Hair follicular keratinocyte (primary cell): ENCODE measurements around the gene IPO13. TPM values are rescaled to one million over a fixed set of nuclear protein-coding genes. Genes with fewer than 3 reads are reported as not detected.

Source experiments
- total RNA-seq: library from RNA; depleted of rRNA; stranded (reverse); fragments of >200 nt; gene quantifications from 2 replicates; pipeline ENCODE4 v1.2.3, GENCODE V29; 2015

IPO13 gene, protein sequence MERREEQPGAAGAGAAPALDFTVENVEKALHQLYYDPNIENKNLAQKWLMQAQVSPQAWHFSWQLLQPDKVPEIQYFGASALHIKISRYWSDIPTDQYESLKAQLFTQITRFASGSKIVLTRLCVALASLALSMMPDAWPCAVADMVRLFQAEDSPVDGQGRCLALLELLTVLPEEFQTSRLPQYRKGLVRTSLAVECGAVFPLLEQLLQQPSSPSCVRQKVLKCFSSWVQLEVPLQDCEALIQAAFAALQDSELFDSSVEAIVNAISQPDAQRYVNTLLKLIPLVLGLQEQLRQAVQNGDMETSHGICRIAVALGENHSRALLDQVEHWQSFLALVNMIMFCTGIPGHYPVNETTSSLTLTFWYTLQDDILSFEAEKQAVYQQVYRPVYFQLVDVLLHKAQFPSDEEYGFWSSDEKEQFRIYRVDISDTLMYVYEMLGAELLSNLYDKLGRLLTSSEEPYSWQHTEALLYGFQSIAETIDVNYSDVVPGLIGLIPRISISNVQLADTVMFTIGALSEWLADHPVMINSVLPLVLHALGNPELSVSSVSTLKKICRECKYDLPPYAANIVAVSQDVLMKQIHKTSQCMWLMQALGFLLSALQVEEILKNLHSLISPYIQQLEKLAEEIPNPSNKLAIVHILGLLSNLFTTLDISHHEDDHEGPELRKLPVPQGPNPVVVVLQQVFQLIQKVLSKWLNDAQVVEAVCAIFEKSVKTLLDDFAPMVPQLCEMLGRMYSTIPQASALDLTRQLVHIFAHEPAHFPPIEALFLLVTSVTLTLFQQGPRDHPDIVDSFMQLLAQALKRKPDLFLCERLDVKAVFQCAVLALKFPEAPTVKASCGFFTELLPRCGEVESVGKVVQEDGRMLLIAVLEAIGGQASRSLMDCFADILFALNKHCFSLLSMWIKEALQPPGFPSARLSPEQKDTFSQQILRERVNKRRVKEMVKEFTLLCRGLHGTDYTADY
- 26.2 and 33.2 TPM in 2 replicates for total RNA-seq

DNA sequence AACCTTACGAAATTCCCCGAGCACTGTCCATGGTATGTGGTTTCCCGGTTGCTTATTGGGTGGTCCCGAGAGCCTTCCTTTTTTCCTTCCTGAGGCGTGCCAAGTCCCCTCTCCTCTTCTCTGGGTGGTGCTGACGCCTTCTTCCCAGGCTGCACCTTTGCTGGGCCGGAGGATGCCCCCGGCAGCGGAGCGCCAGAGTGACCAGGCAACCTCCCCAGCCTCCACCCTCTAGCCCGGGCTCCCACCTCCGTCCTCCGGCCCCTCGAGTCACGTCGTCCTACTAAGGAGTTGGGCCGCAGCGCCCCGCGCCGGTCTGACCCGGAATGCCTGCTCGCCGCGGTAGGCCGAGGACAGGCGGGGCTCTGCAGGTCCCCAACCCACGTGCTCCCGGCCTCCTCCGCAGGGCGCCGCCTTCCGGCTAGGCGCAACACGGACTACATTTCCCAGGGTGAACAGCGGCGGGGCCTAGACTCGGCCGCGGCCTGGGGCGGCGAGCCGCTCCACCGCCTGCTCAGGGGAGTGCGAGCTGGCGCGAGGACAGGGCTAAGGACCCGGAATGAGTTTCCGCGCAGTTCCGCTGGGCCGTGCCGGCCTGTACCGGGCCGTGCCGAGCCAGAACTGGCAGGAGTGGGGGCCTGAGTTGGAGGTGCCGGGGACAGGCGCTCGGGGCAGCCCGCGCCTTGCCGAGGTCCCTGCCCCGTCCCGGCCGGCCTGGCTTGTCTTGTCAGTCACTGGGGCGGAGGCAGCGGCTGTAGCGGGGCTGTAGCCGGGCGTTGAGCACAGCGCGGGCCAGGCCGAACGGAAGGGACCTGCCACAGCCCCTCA is at the start of gene IPO13:
IPO13 (plus strand) TSS at position 715 of the 825 bp plus-strand sequence. CDS start 651 bp downstream, outside the sequence.

DNA sequence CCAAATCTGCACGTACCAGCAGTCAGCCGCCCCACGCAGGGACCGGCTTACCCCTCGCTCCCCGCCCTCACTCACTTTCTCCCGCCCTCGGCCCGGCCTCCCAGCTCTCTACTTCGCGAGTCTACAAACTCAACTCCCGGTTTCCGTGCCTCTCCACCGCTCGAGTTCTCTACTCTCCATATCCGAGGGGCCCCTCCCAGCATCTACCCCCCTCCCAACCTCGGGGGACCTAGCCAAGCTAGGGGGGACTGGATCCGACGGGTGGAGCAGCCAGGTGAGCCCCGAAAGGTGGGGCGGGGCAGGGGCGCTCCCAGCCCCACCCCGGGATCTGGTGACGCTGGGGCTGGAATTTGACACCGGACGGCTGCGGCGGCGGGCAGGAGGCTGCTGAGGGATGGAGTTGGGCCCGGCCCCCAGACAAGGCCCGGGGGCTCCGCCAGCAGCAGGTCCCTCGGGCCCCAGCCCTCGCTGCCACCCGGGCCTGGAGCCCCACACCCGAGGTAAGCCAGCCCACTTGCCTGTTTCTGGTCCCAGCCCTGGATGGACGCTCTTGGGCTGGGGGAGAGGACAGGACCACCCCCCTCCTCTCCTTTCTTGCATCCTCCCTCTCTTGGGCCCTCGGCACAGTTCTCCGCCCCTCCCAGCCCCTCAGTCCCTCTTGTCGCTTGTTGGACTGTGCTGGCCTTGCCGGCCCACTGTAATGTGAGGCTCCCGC is 13.2 kb upstream of the IPO13 start, which contains the start of gene ARTN:
ARTN (plus strand) TSS at position 416 of the 715 bp plus-strand sequence. CDS start 1,856 bp downstream, outside the sequence.

DNA sequence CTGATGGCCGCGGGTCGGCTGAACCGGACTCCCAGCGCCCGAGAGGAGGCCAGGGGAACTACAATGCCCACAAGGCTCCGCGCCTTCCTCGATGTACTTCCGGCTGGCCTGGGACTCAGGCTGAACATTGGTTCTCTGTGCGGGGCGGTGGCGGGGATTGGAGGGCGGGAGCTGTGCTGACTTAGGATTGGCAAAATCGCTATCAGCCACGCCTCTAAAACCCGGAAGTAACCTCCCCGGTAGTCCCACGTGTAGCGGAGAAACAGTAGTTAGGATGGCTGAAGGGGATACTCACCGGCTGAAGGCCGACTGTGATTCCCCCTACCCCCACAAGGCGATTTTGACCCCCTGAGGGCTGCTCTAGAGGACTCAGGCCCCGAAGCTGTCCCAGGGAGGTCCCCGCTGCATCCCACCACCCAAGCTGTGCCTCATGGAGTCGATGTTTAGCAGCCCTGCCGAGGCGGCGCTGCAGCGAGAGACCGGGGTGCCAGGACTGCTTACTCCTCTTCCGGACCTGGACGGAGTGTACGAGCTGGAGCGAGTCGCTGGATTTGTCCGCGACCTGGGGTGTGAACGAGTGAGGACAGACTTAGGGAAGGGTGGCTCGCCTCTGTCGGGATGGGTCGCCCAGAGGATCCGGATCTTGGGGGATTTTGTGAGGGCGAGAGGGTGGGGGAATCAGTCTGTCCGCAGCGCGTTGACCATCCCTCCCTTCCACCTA is 23.2 kb downstream of the IPO13 start, which contains the start of gene DPH2:
DPH2 (plus strand) TSS at position 265 of the 721 bp plus-strand sequence; CDS start at position 431, 166 bp downstream.

DNA sequence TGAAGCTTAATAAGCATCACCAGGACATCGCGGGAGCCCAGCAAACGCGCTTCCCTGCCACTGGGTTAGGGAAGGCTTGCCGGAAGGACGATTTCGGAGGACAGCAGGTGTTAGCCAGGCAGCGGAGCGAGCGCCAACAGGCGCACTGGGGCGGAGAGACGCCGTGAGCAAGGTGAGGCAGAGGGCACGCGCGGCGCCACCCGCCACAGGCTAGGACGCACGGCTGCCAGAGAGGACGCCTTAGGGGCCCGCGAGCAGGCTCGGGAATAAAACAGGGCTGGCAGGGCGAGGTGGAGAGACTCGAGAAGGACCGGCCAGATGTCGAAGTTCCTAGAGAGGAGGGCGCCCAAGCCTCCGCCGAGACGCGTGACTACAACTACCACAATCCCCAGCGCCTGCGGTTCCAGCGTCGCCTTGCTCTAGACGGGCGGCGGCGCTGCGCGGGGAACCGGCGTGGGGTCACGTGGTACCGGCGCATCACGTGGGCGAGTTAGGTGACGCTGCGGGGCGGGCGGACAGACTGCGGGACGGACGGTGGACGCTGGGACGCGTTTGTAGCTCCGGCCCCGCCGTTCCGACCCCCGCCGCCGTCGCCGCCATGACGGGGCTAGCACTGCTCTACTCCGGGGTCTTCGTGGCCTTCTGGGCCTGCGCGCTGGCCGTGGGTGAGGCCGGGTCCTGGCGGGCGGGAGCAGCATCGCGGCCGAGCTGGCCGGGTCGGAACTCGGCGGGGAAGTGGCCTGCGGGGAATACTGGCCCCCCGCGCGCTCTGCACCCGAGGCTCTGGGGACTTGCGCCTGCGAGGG is 27.9 kb downstream of the IPO13 start, which contains the start of gene ATP6V0B:
ATP6V0B (plus strand) TSS at position 518 of the 806 bp plus-strand sequence; CDS start at position 599, 81 bp downstream.

DNA sequence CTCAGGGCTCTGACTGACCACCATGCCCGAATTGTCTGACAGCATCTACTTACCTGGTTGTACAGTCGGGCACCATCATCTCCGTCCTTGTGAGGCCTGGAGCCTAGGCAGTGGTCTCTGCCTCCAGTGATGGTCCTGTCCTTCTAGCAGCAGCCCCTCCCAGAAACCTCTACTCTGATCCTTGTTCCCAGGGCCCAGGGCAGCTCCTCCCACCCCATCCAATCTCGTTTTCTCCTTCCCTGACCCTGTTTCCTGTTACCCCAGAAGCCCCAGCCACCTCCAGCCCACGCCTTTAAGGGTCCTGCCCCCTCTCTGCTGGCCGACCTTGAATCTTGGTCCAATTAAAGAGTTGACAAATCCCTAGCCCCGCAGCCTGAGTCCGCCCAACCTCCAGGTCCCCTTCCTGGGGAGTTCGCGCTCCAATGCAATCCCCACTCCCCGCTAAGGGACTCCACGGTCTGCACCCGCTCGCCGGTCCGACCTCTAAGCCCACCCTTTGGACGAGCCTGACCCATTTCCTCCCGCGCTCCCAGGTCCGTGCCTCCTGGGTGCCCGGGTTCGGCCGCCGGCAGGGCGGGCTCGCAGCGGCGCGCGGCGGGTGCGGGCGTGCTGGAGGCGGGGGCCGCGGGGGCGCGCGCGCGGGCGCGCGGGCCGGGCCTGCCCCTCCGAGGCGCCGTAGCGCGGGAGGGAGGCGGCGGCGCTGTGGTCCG is 32.0 kb downstream of the IPO13 start, which contains the start of gene B4GALT2:
B4GALT2 (plus strand) TSS at position 660 of the 710 bp plus-strand sequence. CDS start 1,951 bp downstream, outside the sequence.

DNA sequence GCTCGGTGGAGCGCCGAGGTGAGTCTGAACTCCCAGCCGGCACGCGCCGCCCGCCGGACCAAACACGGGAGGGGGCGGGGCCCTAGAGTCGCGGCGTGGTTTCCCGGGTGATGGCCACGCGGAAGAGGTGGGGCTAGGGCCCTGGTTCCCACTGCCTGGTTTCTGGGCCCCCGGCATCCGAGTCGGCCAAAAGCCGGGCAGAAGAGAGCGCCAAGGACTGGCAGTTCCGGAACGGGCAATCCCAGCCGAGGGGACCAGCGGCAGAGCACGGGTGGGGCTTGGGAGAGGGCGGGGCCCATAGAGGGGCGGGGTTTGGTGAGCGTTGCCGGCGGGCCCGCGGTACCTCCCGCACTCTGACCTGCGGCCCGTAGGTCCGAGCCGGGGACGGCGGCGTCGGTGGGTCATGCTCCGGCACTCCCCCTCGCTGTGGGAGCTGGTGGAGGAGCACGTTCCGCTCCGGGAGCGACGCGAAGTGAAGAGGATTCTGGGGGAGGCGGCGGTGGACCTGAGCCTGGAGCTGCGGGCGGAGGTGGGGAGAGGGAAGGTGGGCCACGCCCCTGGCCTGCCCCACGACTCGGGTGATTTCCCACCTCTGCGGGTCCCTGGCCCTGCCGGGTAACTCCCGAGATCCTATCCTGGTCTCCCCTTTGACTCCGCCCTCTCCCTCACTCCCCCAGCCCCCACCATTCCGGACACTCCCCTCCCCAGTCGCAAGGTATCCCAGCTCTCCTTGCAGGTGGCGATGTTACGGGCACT is 44.9 kb downstream of the IPO13 start, which contains the start of gene CCDC24:
CCDC24 (plus strand) TSS at position 124 of the 756 bp plus-strand sequence; CDS start at position 404, 280 bp downstream.

Other genes with a start within 250 kb of the IPO13 start
- 14.7 and 17.2 TPM in 2 replicates for gene ST3GAL3, start 239.4 kb upstream of the IPO13 start, total RNA-seq
- 133 and 139 TPM in 2 replicates for gene ARTN, start 13.1 kb upstream of the IPO13 start, total RNA-seq
- gene DPH2, start 23.1 kb downstream of the IPO13 start, total RNA-seq, result 15.0 and 32.5 TPM in 2 replicates
- 175 and 230 TPM in 2 replicates for gene ATP6V0B, start 28.0 kb downstream of the IPO13 start, total RNA-seq
- 135 and 155 TPM in 2 replicates for gene B4GALT2, start 32.3 kb downstream of the IPO13 start, total RNA-seq
- gene CCDC24, start 44.6 kb downstream of the IPO13 start, total RNA-seq, result 7.1 and 9.1 TPM in 2 replicates
- gene SLC6A9, start 84.5 kb downstream of the IPO13 start, total RNA-seq, result 9.1 and 12.0 TPM in 2 replicates
- not detected in 2 replicates for gene KLF17, start 171.9 kb downstream of the IPO13 start, total RNA-seq
- gene KLF18, start 194.7 kb downstream of the IPO13 start, total RNA-seq, result not detected in 2 replicates